GM21786 (cell line): Measurements from ENCODE around the gene TPO.

Experiments
- ATAC-seq: cut with Tn5 transposase; IDR thresholded peaks from one replicate; pipeline ENCODE4 v1.9.1; 2021; ENCODE audit not compliant: unreplicated experiment

The TPO gene

GRCh38 chr2:1518867-1519530 lies 105.7 kb downstream of the TPO start:
- ATAC-seq, result no peak

GRCh38 chr2:1521191-1521877 lies 108.1 kb downstream of the TPO start:
- no peak for ATAC-seq

GRCh38 chr2:1521878-1522830 lies 108.9 kb downstream of the TPO start:
- no peak for ATAC-seq

- no peak for ATAC-seq
These were observed 114.1 kb downstream of the TPO start for GRCh38 chr2:1527153-1527992.

GRCh38 chr2:1528273-1529064 lies 115.2 kb downstream of the TPO start:
- ATAC-seq, result no peak

GRCh38 chr2:1538663-1539062 lies 125.4 kb downstream of the TPO start:
- ATAC-seq, result no peak

GRCh38 chr2:1539441-1539840 lies 126.2 kb downstream of the TPO start:
- ATAC-seq, result no peak

- ATAC-seq, result no peak
These were observed 126.7 kb downstream of the TPO start for GRCh38 chr2:1539973-1540372.

GRCh38 chr2:1540481-1540880 lies 127.2 kb downstream of the TPO start:
- ATAC-seq, result no peak

- ATAC-seq, result no peak
These were observed 127.8 kb downstream of the TPO start for GRCh38 chr2:1541040-1541439.

GRCh38 chr2:1541819-1542475 lies 128.7 kb downstream of the TPO start:
- no peak for ATAC-seq

GRCh38 chr2:1542971-1543370 lies 129.7 kb downstream of the TPO start:
- no peak for ATAC-seq

GRCh38 chr2:1543776-1544477 lies 130.7 kb downstream of the TPO start:
- ATAC-seq, result no peak

GRCh38 chr2:1544478-1545069 lies 131.3 kb downstream of the TPO start:
- no peak for ATAC-seq

- ATAC-seq, result no peak
These were observed 132.8 kb downstream of the TPO start for GRCh38 chr2:1546023-1546591.

GRCh38 chr2:1546901-1547300 lies 133.6 kb downstream of the TPO start:
- no peak for ATAC-seq

GRCh38 chr2:1548910-1549673 lies 135.8 kb downstream of the TPO start:
- no peak for ATAC-seq
